Endothelial cell (in vitro differentiated cells): Measurements from ENCODE around the gene LRFN4. TPM values are rescaled to one million over a fixed set of nuclear protein-coding genes. Genes with fewer than 3 reads are reported as not detected.

ENCODE experiments used
- DNase-seq: peaks from one replicate; pipeline ENCODE4 v3.0.0; 2021; ENCODE audit warnings: low spot score
- H3K27ac Mint-ChIP-seq: one replicate; pipeline ENCODE4 v1.8.0; 2021; ENCODE audit warnings: mixed read lengths, inconsistent platforms; ENCODE audit not compliant: unreplicated experiment
- H3K27me3 Mint-ChIP-seq: one replicate; pipeline ENCODE4 v1.8.0; 2021; ENCODE audit warnings: mild to moderate bottlenecking, moderate library complexity, mixed read lengths, inconsistent platforms; ENCODE audit not compliant: unreplicated experiment
- H3K36me3 Mint-ChIP-seq: one replicate; pipeline ENCODE4 v1.8.0; 2021; ENCODE audit warnings: mild to moderate bottlenecking, low read depth, mixed read lengths, inconsistent platforms; ENCODE audit not compliant: unreplicated experiment
- H3K4me1 Mint-ChIP-seq: one replicate; pipeline ENCODE4 v1.8.0; 2021; ENCODE audit warnings: mild to moderate bottlenecking, mixed read lengths, inconsistent platforms; ENCODE audit not compliant: unreplicated experiment
- H3K4me3 Mint-ChIP-seq: one replicate; pipeline ENCODE4 v1.8.0; 2021; ENCODE audit warnings: mild to moderate bottlenecking, mixed read lengths, inconsistent platforms; ENCODE audit not compliant: unreplicated experiment
- H3K9me3 Mint-ChIP-seq: one replicate; pipeline ENCODE4 v1.8.0; 2021; ENCODE audit warnings: mixed read lengths, inconsistent platforms; ENCODE audit not compliant: unreplicated experiment
- CTCF ChIP-seq: fragments of 200-600 bp; sonication (generic); IDR thresholded peaks from one replicate; pipeline ENCODE4 v1.5.0; 2021; ENCODE audit warnings: antibody characterized with exemption; ENCODE audit not compliant: unreplicated experiment
- total RNA-seq: library from RNA; stranded (reverse); fragmentation: NEBNext Ultra II Directional; extraction: Animal tissue kit (Norgen Biotek cat#: 25700); gene quantifications from one replicate; pipeline ENCODE4 v1.2.1, GENCODE V29; 2021; ENCODE audit not compliant: unreplicated experiment

Gene LRFN4
- total RNA-seq, 1 donor from 2014 or later: 21.4 TPM

- H3K4me1 Mint-ChIP-seq: peaks cover 4% of the 10 kb centered on the region
- peaks cover 3% of the 10 kb centered on the region for H3K36me3 Mint-ChIP-seq
- H3K4me3 Mint-ChIP-seq: no peak overlapping the region
- DNase-seq: peak; percentile 82
- TF ChIP-seq CTCF: peak; percentile 66
- peaks cover 9% of the 10 kb centered on the region for H3K27me3 Mint-ChIP-seq
- no peak overlapping the region for H3K27ac Mint-ChIP-seq
- no peaks in the 10 kb centered on the region for H3K9me3 Mint-ChIP-seq
Measured at GRCh38 chr11:66868726-66869566, 12.1 kb downstream of the LRFN4 start.

GRCh38 chr11:66869567-66869870 is 12.7 kb downstream of the LRFN4 start:
- Mint-ChIP-seq H3K36me3 (peaks cover 3% of the 10 kb centered on the region), H3K4me1 (peaks cover 4% of the 10 kb centered on the region), H3K27me3 (peaks cover 9% of the 10 kb centered on the region), H3K9me3 (no peaks in the 10 kb centered on the region), H3K4me3 (no peak overlapping the region), H3K27ac (no peak overlapping the region)
- no peak for DNase-seq
- TF ChIP-seq CTCF: no peak

GRCh38 chr11:66870131-66870530 is 13.3 kb downstream of the LRFN4 start:
- Mint-ChIP-seq H3K27ac (no peak overlapping the region), H3K4me1 (peaks cover 9% of the 10 kb centered on the region), H3K27me3 (peaks cover 11% of the 10 kb centered on the region), H3K9me3 (no peaks in the 10 kb centered on the region), H3K36me3 (peaks cover 3% of the 10 kb centered on the region), H3K4me3 (no peak overlapping the region)
- DNase-seq: no peak
- TF ChIP-seq CTCF: no peak

GRCh38 chr11:66870616-66871520 is 14.0 kb downstream of the LRFN4 start:
- peaks cover 3% of the 10 kb centered on the region for H3K36me3 Mint-ChIP-seq
- no peak overlapping the region for H3K4me3 Mint-ChIP-seq
- H3K4me1 Mint-ChIP-seq: peaks cover 11% of the 10 kb centered on the region
- H3K9me3 Mint-ChIP-seq: no peaks in the 10 kb centered on the region
- peaks cover 11% of the 10 kb centered on the region for H3K27me3 Mint-ChIP-seq
- no peak for TF ChIP-seq CTCF
- H3K27ac Mint-ChIP-seq: no peak overlapping the region
- DNase-seq: no peak
